Measurements from ENCODE around the gene CELSR1. TPM values are rescaled to one million over a fixed set of nuclear protein-coding genes. Genes with fewer than 3 reads are reported as not detected.
"Not testable (repeated sequence)": the region's sequence is repeated elsewhere in the genome, so short reads cannot be mapped to it uniquely, and the experiment has no call there.

The CELSR1 gene
- polyA plus RNA-seq, 12 donors = 1.4 to 24.7 (median 5.0) TPM; not detected in 1

- DNase-seq = no peak
Measured at GRCh38 chr22:46512683-46513082, 24.7 kb downstream of the CELSR1 start.

- DNase-seq = no peak
Measured at GRCh38 chr22:46512039-46512370, 25.4 kb downstream of the CELSR1 start.

DNA sequence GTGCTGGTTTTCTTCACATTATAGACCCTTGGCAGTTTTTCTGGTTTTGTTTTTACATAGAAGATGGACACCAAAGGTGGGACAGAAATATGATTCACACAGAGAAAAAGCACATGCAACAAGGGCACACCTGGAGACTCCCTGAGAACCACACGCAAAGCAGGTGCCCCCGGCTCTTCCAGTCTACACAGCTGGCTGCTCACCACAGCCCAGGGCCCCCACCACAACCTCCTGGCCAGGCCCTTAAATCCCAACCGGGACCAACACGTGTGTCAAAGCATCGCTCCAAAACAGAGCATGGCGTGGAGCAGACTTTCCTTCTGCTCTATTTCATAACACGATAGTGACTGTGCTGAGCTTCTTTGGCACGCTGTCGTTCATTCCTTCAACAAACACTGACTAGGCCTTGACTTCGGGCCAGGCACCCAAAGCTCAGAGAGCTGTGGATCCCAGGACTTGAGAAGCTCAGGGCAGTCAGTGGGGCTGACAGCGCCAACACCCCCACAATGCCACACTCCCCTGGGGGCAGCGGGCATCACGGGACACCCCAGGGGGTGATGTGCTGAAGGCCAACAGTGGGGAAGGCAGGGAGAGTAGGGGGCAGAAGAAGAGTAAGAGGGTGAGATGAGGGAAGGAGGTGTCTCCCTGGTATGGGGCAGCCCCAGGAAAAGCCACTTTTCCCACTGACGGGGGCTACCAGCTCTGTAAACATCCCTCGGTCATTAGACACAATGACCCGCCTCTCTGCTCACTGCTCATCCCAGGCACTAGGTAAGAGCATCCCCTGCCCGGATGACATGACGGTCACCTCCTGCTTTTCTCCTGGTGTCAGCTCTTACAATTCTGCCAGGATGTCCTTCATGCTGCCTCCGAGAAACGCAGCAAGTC lies 26.0 kb downstream of the CELSR1 start:
- DNase-seq = no peak

DNA sequence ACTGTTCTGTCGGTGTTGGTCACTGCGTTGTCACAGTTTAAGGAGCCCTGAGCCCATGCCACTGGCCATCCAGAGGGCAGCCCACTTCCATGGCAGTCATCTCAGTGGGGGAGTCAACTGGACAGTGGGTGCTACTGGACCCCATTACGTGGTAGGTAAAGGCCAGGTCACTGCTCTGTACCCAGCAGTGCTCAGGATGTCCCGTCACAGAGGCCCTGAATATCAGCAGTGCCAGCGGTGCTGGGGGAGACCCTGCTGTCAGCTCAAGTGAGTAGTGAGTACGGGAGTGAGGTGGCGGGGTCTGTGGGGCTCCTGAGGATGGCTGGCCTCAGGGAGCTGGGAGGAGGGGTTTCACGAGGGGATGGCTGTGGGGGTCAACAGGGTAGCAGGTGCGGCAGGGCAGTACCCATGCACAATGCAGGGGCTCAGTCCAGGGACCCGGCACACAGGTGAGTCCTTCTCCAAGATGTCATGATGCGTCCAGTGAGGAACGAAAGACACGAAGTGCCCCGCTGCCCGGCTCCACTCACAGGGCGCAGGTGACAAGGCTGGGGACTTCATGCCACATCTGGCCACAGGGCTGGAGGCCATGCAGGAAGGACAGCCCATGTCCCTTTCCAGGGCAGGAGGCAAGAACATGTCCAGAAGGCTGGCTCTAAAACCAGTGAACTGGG lies 27.9 kb downstream of the CELSR1 start:
- no peak for DNase-seq

DNA sequence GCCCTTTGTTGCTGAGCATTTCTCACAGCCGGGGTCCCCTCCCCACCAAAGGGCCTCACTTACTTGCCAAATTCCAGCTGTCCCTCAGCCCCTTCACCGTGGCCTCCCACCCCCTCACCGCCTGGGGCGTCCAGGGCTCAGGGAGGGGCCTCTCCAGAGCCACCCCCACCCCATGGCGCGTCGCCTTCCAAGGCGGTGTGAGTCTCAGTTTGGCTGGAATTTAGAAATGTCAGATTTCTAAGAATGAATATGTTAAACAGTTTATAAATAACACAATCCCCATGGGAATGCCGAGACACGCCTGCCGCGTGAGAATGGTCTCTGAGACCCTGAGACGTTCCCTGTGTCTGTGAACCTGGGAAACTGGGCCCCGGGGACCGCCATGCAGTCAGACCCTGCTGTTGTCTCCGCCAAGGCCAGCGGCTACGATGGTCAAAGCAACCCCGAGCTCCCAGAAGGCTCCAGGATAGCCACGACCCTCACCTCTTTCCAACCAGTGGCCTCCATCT lies 28.9 kb downstream of the CELSR1 start:
- no peak for DNase-seq

DNA sequence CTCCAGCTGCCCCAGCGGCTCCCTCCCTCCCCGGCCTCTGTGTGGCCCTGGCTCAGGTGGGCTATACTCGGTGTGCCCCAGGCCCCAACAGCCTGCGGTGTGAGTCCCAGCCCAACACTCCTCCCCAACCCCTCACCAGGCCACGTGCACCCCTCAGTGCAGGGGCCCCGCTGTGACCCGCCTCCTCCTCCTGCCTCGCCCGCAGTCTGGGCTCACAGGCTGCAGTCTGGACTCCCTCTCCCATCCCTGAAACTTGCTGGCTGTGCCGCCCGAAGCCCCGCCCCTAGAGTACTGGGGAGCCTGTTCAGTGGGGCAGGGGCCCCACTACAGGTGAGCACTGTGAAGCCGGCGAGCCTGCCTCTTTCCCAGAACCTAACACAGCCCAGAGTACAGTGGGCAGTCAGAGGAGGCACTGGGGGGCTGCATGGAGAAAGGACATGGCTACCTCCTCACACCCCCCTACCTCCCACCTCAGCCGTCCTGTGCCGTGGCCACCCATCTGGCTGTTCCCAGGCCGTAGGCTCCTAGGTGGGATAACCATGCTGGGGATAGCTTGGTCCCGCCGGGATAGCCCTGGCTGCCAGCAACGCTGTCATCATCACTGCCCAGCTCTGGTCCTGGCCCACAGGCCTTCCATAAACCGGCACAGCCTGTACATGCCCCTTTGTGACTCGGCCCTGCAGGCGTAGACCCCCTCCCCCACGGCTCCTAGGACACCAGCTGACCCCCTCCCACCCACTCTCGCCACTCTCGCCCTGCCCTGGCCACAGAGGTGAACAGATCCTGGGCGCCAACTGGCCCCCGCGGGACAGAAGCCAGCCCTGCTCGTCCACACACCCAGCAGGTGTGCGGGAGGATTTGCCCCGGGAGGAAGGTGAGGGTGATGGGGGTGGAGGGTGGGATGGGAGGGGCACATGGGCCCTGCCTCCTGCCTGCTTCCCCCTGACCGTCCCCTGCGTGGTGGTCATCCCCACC lies 29.7 kb downstream of the CELSR1 start:
- no peak for DNase-seq

- no peak for DNase-seq
Measured at GRCh38 chr22:46504584-46504983, 32.8 kb downstream of the CELSR1 start.

DNA sequence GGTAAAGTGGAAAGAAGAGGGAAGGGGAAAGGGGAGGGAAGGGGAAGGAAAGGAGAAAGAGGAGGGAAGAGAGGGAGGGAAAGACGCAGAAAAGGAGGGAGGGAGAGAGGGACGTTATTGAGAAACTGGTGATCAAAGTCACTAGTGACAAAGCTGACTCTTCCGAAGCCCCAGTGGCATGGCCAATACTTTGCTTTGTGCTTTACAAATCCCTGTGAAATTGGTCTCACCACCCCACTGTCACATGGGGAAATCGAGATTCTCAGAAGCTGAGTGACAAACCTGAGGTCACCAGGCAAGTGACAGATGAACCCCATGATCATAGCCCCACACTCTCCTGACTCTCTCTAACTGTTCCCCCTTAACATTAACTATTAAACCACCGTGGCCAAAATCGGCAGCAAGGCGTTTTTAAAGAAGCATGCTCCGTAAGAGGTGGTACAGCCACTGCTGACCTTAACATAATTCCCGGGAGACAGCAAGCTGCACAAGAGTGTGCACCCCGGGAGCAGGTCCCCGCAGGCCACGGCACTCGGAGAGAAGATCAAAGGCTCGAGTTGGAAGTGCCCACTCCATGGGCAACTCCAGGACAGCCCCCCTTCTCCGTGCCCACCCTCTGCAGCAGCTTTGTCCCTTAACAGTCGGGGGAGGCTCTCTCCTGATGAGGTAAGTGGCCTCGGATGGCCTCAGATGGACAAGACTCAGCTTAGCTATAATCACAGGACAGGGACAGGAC lies 34.8 kb downstream of the CELSR1 start:
- no peak for DNase-seq

DNA sequence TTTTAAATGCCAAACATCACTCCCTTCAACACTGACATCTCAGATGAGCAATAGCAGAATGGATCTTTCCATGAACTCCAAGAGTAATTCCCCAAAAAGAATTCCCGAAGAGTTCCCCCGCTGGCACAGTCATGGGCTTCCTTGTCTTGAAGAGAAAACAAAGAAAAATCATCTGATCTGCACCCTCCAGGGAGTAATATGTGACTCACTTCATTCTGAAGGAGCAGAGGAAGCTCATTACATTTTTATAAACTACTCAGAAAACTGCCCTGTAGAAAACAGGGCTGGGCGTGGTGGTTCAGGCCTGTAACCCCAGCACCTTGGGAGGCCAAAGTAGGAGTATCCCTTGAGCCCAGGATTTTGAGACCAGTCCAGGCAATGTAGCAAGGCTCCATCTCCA lies 35.7 kb downstream of the CELSR1 start:
- DNase-seq = no peak

GRCh38 chr22:46501265-46501664 lies 36.2 kb downstream of the CELSR1 start:
- DNase-seq = not testable (repeated sequence)

DNA sequence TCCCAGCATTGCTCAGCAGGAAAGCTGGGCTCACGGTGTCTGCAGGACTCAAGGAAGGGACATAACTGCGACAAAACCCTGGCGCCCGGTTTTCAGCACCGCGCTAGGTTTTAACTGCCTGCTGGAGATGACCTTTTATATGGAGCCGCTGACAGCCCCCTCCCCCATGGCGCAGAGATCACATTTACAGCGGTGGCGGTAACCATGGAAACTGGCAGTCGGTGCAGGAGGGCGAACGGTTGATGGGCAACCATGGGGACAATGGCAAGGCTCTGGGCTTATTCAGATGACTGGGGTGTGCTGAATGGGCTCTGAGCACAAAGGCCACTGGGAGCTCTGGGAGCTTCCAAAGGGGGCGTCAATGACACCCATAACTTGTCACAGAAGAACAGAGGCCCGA lies 37.2 kb downstream of the CELSR1 start:
- no peak for DNase-seq

DNA sequence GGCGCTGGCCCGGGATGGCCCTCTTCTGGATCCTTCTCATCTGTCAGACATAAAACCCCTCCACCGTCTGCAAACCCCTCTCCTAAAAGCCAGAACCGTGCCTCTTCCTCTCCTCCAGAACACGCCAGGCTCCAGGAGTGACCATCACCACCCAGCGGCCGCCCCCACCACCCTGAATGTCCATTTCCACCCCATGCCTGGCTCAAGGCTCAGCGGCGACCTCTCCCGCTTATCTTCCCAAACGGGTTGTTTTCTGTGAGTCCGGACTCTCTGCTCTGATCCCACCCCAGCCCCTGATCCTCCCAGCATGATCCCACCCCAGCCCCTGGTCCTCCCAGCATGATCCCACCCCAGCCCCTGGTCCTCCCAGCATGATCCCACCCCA lies 37.6 kb downstream of the CELSR1 start:
- no peak for DNase-seq

DNA sequence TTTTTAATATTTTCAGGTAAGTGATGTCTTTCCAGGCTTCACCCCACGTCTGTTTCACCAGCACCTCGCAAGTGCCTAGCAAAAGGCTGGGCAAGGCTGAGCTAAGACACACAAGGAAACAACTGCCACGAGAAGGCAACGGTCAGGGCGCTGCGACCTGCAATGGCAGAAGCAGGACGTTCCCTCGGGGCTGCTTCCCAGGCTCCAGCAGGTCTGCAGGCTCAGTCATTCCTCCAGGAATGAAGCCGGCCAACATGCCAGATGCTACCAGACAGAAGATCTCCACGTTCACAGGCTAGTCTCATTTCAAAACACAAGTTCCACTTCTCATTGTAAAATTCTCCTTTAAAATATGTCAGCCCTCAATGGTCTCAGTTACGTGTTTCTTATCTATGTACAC lies 45.5 kb downstream of the CELSR1 start:
- DNase-seq = no peak

DNA sequence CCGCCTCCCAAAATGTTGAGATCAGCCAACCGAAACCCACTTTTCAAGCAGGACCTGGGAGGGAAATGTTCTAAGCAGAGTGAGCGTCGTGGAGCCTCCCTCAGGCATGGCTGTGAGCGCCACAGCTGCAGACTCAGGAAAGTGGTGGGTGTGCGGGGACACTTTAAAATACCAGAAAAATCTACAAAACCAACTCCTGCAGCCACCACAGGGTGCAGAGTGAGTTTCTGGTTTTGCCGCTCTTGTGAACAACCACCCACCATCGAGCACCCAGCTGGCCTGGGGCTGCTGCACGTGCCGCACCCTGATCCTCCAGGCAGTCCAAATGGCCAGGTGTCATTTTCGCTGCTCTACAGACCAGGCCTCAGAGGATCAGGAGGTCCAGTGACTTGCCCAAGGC lies 46.9 kb downstream of the CELSR1 start:
- DNase-seq = no peak

DNA sequence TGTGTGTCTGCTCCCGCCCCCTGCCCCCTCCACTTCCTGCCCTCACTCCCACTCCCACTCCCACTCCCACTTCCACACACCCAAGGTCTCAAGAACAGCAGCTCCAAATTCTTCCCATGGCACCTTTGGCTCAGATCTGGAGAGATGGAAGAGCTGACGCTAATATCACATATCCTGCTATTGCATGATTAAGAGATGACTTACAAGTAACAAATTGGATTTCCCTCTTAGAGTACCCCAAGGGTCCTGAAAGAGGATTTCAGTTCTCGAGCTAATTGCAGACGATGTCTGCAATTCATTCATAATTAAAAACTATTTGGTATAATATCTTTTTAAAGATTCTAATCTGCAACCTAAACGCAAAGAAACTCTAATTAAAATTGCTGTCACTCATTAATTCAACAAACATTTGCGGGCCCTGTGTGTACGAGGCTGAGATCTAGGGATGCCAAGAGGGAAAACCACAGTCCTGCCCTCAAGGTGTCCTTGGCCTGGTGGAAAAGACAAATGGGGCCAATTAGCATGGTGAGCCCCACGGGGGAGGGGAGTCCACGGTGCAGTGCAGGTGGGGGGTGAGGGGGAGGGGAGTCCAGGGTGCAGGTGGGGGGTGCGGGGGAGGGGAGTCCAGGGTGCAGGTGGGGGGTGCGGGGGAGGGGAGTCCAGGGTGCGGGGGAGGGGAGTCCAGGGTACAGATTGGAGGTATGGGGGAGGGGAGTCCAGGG lies 50.3 kb downstream of the CELSR1 start:
- DNase-seq = no peak

DNA sequence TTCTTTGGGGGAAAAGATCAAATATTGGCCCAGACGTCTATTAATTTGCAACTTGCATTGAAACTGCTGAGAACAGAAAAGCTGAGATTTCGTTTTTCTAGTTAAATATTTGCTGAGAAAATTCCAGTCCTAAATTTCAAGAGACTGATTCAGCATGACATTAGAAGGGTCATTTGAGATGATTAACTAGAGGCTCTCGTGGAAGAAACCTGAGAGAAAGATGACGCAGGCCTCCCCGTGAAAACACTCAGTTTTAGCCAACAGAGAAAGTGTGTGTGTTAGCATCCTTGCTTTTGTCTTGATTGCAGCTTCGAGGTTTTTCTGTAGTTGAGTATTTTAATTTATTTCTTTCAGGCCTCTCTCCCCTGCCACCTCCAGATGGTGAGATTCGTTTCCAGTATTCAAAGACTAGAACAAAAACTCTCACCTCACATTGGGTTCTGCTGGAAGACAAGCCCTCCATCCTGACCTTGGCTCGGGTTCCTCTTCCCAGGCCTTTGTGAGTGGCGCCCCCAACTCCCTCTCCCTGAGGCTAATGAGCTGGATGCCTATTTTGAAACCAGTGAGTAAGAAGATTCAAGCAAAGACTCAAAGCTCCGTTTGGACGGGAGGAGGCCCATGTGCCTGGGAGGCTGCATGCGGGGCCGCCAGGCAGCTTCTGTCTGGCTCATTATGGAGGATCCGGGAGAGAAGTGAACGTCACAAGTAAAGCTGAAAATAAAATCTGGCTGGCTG lies 52.4 kb downstream of the CELSR1 start:
- no peak for DNase-seq

DNA sequence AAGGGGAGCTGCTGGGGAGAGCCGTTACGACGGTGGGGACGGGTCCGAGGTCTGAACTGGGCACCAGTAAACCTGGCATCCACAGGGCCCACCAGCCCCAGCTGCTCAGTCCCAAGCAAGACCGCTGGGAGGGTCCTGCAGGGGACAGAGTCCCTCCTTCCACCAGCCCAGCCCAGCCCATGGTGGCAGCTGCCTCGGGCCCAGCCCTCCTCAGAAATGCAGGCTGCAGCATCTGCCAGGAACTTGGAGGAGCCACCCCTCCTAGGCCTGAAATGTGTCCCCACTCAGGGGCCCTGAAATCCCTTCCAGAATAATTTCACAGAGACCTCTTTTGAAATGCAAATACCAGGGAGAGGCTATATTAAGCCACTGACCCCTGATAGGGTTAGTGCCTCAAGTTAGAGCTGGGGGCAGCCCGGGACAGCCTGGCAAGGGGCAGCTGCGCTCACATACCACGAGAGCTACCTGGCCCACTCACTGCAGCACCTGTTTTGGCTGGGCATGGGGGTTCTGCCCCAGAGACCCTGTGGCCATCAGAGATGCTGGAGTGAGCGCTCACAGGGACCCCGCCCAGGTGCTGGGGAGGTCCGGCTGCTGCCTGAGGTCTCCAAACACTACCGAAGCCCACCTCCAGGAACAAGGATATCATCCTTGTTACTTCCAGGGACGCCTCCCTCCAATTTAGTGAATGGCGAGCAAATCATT lies 53.1 kb downstream of the CELSR1 start:
- DNase-seq = no peak

DNA sequence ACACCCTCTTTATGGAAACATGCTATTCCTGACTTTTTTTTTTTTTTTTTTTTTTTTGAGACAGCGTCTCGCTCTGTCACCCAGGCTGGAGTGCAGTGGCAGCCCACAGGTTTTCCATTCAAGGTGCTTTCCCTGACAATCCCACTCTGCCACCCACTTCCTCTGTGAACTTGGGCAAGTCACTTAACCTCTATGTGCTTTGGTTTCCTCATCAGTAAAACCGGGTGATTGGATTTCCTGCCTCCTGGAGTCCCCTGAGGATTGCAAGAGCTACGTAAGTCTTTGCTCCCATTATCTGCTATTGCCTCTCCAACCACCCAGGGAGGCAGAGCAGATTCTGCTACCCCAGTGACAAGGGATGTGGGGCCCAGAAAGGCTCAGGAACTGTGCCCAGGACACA lies 54.1 kb downstream of the CELSR1 start:
- no peak for DNase-seq

- DNase-seq = no peak
Measured at GRCh38 chr22:46482056-46482675, 55.3 kb downstream of the CELSR1 start.
